Activated gamma-delta T cell (primary cell): ENCODE results near the gene CTAG1B.
"Not testable (repeated sequence)": the region's sequence is repeated elsewhere in the genome, so short reads cannot be mapped to it uniquely, and the experiment has no call there.

Experiments
- DNase-seq: peaks from one replicate; lab custom pipeline; 2025; lab: John Stamatoyannopoulos, UW

CTAG1B gene

GRCh38 chrX:154620767-154621414 is 1.8 kb upstream of the CTAG1B start:
- DNase-seq = not testable (repeated sequence)

GRCh38 chrX:154613586-154613985 is 5.5 kb downstream of the CTAG1B start:
- not testable (repeated sequence) for DNase-seq

- not testable (repeated sequence) for DNase-seq
These were observed 7.9 kb downstream of the CTAG1B start for GRCh38 chrX:154611146-154611545.

GRCh38 chrX:154608823-154609222 is 10.3 kb downstream of the CTAG1B start:
- DNase-seq = not testable (repeated sequence)

GRCh38 chrX:154607976-154608375 is 11.1 kb downstream of the CTAG1B start:
- DNase-seq = not testable (repeated sequence)

- no peak for DNase-seq
These were observed 11.7 kb downstream of the CTAG1B start for GRCh38 chrX:154607370-154607769.

- DNase-seq = no peak
These were observed 13.5 kb downstream of the CTAG1B start for GRCh38 chrX:154605566-154605965.

GRCh38 chrX:154603438-154604430 is 15.3 kb downstream of the CTAG1B start:
- DNase-seq = no peak

- DNase-seq = no peak
These were observed 16.2 kb downstream of the CTAG1B start for GRCh38 chrX:154602766-154603437.

- no peak for DNase-seq
These were observed 16.9 kb downstream of the CTAG1B start for GRCh38 chrX:154602226-154602625.

GRCh38 chrX:154600759-154601374 is 18.2 kb downstream of the CTAG1B start:
- no peak for DNase-seq

GRCh38 chrX:154599531-154599930 is 19.6 kb downstream of the CTAG1B start:
- DNase-seq = no peak

- DNase-seq = no peak
These were observed 20.4 kb downstream of the CTAG1B start for GRCh38 chrX:154598656-154599055.

- no peak for DNase-seq
These were observed 21.9 kb downstream of the CTAG1B start for GRCh38 chrX:154597221-154597620.

GRCh38 chrX:154596290-154596929 is 22.7 kb downstream of the CTAG1B start:
- DNase-seq = no peak

GRCh38 chrX:154595559-154596249 is 23.4 kb downstream of the CTAG1B start:
- DNase-seq = no peak

GRCh38 chrX:154594491-154594890 is 24.6 kb downstream of the CTAG1B start:
- no peak for DNase-seq

- DNase-seq = no peak
These were observed 25.9 kb downstream of the CTAG1B start for GRCh38 chrX:154593201-154593600.

- no peak for DNase-seq
These were observed 26.6 kb downstream of the CTAG1B start for GRCh38 chrX:154592505-154592904.

- DNase-seq = not testable (repeated sequence)
These were observed 28.7 kb downstream of the CTAG1B start for GRCh38 chrX:154590415-154590814.
